Measurements from ENCODE around the gene PTPRG.

DNA sequence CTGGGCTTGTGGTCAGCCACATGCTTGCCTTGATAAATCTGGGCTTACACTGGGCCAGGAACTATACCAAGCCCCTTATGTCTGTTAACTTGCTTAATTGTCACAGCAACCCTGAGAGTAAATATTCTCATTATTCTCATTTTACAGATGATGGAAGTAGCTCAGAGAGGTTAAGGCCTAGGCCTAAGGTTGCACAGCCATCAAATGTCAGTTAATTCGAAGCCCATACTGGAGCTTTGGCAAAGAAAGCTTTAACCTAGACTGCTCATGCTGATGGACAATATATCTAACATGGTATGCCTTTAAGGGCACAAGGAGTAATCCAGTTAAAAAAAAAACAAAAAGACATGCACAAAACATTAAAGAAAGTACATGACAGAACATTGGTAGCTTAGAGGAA lies 591.9 kb downstream of the PTPRG start:
- no peak for TF ChIP-seq POLR2A (IDR thresholded peaks at IDR 0.05)
- TF ChIP-seq, protein P1, sequence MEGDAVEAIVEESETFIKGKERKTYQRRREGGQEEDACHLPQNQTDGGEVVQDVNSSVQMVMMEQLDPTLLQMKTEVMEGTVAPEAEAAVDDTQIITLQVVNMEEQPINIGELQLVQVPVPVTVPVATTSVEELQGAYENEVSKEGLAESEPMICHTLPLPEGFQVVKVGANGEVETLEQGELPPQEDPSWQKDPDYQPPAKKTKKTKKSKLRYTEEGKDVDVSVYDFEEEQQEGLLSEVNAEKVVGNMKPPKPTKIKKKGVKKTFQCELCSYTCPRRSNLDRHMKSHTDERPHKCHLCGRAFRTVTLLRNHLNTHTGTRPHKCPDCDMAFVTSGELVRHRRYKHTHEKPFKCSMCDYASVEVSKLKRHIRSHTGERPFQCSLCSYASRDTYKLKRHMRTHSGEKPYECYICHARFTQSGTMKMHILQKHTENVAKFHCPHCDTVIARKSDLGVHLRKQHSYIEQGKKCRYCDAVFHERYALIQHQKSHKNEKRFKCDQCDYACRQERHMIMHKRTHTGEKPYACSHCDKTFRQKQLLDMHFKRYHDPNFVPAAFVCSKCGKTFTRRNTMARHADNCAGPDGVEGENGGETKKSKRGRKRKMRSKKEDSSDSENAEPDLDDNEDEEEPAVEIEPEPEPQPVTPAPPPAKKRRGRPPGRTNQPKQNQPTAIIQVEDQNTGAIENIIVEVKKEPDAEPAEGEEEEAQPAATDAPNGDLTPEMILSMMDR (IDR thresholded peaks at IDR 0.05): no peak
